ENCODE measurements around the gene SYT8.

DNA sequence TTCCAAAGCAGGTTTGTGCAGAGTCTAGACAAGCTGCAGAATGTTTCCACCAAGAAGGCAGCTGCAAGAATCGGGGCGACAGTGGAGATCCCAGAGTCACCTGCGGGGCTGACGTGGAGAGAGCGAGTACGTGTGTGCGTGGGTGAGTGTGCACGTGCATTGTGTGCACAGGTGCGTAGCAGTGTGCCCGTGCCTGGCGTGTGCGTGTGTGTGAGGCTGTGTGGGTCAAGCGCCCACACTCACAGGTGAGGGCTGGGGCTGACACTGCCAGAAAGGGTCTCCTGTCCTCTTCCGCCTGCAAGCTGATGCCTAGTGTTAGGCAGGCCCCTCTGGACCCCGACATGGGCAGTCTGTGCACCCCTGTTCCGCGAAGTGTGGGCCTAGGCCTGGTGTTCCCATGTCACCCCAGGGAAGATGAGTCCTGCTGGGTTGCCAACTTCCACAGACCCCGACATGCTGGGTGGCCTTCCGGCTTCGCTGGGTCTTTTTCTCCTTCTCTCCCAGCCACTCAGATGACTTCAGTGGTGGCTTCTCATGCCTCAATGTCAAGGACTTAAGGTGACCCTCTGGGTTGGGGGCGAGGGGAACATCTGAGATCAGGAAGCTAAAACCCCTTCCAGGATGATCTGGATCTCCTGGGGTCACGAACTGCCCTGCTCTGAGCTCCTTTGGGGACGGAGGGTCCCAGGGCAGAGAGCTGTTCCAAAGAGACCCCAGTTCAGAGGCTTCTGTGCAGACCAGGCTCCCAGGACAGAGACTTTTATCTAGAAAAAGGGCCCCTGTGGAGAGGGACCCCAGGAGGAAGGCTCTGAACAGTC, 10.4 kb upstream of the SYT8 start:
- TF ChIP-seq, protein P1, sequence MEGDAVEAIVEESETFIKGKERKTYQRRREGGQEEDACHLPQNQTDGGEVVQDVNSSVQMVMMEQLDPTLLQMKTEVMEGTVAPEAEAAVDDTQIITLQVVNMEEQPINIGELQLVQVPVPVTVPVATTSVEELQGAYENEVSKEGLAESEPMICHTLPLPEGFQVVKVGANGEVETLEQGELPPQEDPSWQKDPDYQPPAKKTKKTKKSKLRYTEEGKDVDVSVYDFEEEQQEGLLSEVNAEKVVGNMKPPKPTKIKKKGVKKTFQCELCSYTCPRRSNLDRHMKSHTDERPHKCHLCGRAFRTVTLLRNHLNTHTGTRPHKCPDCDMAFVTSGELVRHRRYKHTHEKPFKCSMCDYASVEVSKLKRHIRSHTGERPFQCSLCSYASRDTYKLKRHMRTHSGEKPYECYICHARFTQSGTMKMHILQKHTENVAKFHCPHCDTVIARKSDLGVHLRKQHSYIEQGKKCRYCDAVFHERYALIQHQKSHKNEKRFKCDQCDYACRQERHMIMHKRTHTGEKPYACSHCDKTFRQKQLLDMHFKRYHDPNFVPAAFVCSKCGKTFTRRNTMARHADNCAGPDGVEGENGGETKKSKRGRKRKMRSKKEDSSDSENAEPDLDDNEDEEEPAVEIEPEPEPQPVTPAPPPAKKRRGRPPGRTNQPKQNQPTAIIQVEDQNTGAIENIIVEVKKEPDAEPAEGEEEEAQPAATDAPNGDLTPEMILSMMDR (conservative IDR thresholded peaks at IDR 0.05 in 1 of 2, IDR thresholded peaks at IDR 0.05 in 1 of 2; ENCODE audit: extremely low read depth in 1 of 2, insufficient read depth in 1 of 2, low read depth in 1 of 2, low read length in 2 of 2): no peak
- TF ChIP-seq EZH2 (IDR thresholded peaks at IDR 0.05; ENCODE audit: borderline replicate concordance, low read length): no peak

Measured in mammary epithelial cell (primary cell).